ENCODE measurements around the gene THSD7A.

THSD7A gene

GRCh38 chr7:11817111-11817740 lies 14.8 kb downstream of the THSD7A start:
- DNase-seq (ENCODE audit: low read depth in 2 of 2), result no peak

GRCh38 chr7:11811709-11812108 lies 20.3 kb downstream of the THSD7A start:
- no peak for DNase-seq (ENCODE audit: low read depth in 2 of 2)

GRCh38 chr7:11810043-11810625 lies 21.9 kb downstream of the THSD7A start:
- DNase-seq (ENCODE audit: low read depth in 2 of 2), result no peak

GRCh38 chr7:11807000-11807399 lies 25.0 kb downstream of the THSD7A start:
- DNase-seq (ENCODE audit: low read depth in 2 of 2), result no peak

GRCh38 chr7:11804621-11805020 lies 27.4 kb downstream of the THSD7A start:
- DNase-seq (ENCODE audit: low read depth in 2 of 2), result no peak

- no peak for DNase-seq (ENCODE audit: low read depth in 2 of 2)
Measured at GRCh38 chr7:11795231-11795630, 36.8 kb downstream of the THSD7A start.

- no peak for DNase-seq (ENCODE audit: low read depth in 2 of 2)
Measured at GRCh38 chr7:11792166-11792565, 39.8 kb downstream of the THSD7A start.

GRCh38 chr7:11788568-11788967 lies 43.4 kb downstream of the THSD7A start:
- no peak for DNase-seq (ENCODE audit: low read depth in 2 of 2)

GRCh38 chr7:11787534-11787933 lies 44.5 kb downstream of the THSD7A start:
- no peak for DNase-seq (ENCODE audit: low read depth in 2 of 2)

GRCh38 chr7:11786186-11786585 lies 45.8 kb downstream of the THSD7A start:
- DNase-seq (ENCODE audit: low read depth in 2 of 2), result no peak

- no peak for DNase-seq (ENCODE audit: low read depth in 2 of 2)
Measured at GRCh38 chr7:11784769-11785536, 47.0 kb downstream of the THSD7A start.

GRCh38 chr7:11779864-11780674 lies 51.9 kb downstream of the THSD7A start:
- DNase-seq (ENCODE audit: low read depth in 2 of 2), result no peak

DNA sequence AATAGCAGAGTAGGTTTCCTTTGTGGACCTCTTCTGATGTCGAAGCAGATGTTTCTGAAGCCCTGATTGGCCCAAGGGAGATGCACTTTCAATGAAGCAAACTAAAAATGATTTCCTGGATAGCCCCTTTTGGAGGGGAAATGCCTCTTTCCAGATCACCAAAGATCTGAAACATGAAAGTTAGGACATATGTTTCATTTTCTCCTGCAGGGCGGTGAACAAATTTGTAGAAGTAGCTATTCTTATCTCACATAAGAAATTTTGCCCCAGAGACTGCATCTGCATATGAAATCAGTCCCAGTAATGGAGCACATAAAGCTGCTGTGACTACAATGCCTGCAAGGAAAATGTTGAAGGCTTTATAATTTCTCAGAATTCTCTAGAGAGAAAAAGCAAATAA lies 56.0 kb downstream of the THSD7A start:
- DNase-seq (ENCODE audit: low read depth in 2 of 2), result no peak

DNA sequence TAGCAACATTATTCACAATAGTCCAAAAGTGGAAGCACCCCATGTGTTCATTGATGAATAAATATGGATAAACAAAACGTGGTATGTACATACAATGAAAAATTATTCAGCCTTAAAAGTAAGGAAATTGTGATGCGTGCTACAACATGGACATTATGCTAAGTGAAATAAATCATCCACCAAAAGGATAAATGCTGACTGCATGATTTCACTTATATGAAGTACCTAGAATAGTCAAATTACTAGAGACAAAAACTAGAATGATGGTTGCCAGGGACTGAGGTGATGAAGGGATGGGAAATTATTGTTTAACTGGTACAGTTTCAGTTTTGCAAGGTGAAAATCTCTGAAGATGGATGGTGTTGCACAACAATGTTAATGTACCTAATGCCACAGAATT lies 56.6 kb downstream of the THSD7A start:
- no peak for DNase-seq (ENCODE audit: low read depth in 2 of 2)

- DNase-seq (ENCODE audit: low read depth in 2 of 2), result no peak
Measured at GRCh38 chr7:11768263-11768662, 63.7 kb downstream of the THSD7A start.

- DNase-seq (ENCODE audit: low read depth in 2 of 2), result no peak
Measured at GRCh38 chr7:11767148-11767547, 64.8 kb downstream of the THSD7A start.

DNA sequence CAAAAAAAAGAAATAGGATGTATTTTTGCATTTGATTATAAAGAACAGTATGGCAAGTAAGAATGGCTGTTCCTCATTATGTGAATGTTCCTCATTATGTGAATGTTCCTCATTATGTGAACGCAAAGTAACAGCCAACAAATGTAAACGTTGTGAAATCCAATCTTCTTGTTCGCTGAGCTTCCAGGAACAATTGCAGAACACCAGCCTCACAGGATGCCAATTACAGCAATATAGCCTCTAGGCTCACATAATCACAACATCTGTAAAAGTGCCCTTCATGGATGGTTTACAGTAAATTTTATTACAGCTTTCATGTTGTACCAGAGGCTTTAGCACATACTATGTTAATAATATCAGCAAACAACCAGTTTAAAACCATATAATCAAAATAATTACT lies 71.6 kb downstream of the THSD7A start:
- no peak for DNase-seq (ENCODE audit: low read depth in 2 of 2)

- no peak for DNase-seq (ENCODE audit: low read depth in 2 of 2)
Measured at GRCh38 chr7:11758627-11759111, 73.3 kb downstream of the THSD7A start.

GRCh38 chr7:11757153-11757552 lies 74.8 kb downstream of the THSD7A start:
- DNase-seq (ENCODE audit: low read depth in 2 of 2), result no peak

DNA sequence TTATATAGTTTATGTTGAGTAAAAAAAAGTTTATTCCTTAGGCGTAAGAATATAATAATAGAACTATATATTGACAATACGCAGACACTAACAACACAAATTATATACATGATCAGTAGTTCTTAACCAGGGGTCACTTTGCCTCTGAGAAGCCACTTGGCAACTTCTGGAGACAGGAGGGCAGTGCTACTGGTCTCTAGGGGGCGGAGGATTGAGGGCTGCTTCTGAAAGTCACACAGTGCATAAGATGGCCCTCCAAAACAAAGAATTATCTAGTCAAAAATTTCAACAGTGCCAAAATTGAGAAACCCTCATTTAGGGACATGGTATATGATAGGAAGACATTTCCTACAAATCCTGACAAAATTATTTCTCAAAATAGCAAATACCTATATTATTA lies 77.1 kb downstream of the THSD7A start:
- DNase-seq (ENCODE audit: low read depth in 2 of 2), result no peak

DNA sequence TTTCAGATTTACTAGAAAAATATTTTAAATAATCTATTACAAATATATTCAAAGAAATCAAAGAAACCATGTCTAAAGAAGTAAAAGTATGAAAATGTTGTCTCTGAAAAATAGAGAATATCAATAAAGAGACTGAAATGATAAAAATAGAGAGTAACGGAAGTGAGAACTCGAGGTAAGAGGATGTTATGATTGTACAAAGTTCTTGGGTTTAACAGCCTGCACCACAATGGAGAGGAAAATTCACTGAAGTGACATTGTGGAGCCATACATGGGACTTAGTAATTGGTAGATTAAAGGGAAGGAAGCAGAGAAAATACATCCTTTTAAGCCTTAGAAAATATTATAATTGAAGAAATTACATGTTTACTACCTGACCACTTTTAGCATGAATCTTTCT lies 77.9 kb downstream of the THSD7A start:
- DNase-seq (ENCODE audit: low read depth in 2 of 2), result no peak

- no peak for DNase-seq (ENCODE audit: low read depth in 2 of 2)
Measured at GRCh38 chr7:11753433-11753832, 78.6 kb downstream of the THSD7A start.

All from stimulated activated CD8-positive, alpha-beta memory T cell treated with anti-CD3 and anti-CD28 coated beads, Interleukin-2, amount 100 ng/mL, for 1 hour (primary cell).